Endodermal cell (in vitro differentiated cells): ENCODE results near the gene AIF1. TPM values are rescaled to one million over a fixed set of nuclear protein-coding genes. Genes with fewer than 3 reads are reported as not detected.

Experiments used
- DNase-seq: peaks from one replicate; pipeline ENCODE4 v3.0.0-alpha.2; 2017
- H3K27ac ChIP-seq: 2 replicates; pipeline ENCODE4 v1.5.1; 2013; ENCODE audit warnings: mild to moderate bottlenecking, low read depth, low read length, moderate library complexity
- H3K27me3 ChIP-seq: 2 replicates; pipeline ENCODE4 v1.6.1; 2013; ENCODE audit warnings: mild to moderate bottlenecking, low read length, moderate library complexity; ENCODE audit not compliant: insufficient read depth, control insufficient read depth, poor library complexity, severe bottlenecking
- H3K36me3 ChIP-seq: 2 replicates; pipeline ENCODE4 v1.7.0; 2013; ENCODE audit warnings: mild to moderate bottlenecking, low read length, moderate library complexity; ENCODE audit not compliant: control insufficient read depth, insufficient read depth
- H3K4me1 ChIP-seq: one replicate; pipeline ENCODE4 v1.7.0; 2013; ENCODE audit warnings: low read length; ENCODE audit not compliant: control insufficient read depth, insufficient read depth
- H3K4me3 ChIP-seq: 2 replicates; pipeline ENCODE4 v1.5.1; 2013; ENCODE audit warnings: mild to moderate bottlenecking, low read length, moderate library complexity
- H3K9ac ChIP-seq: 2 replicates; pipeline ENCODE4 v1.6.1; 2013; ENCODE audit warnings: mild to moderate bottlenecking, low read length, moderate library complexity; ENCODE audit not compliant: poor library complexity, severe bottlenecking; ENCODE audit errors: extremely low read depth
- H3K9me3 ChIP-seq: 2 replicates; pipeline ENCODE4 v1.6.1; 2013; ENCODE audit warnings: mild to moderate bottlenecking, low read length, moderate library complexity; ENCODE audit not compliant: control insufficient read depth
- H3K27ac Mint-ChIP-seq: 2 replicates; pipeline ENCODE4 v1.8.0; 2020; ENCODE audit warnings: mixed read lengths
- H3K27me3 Mint-ChIP-seq: 2 replicates; pipeline ENCODE4 v1.8.0; 2021; ENCODE audit warnings: mild to moderate bottlenecking, mixed read lengths; ENCODE audit not compliant: insufficient read depth
- H3K36me3 Mint-ChIP-seq: 2 replicates; pipeline ENCODE4 v1.8.0; 2020; ENCODE audit warnings: low read depth, mixed read lengths
- H3K4me1 Mint-ChIP-seq: 2 replicates; pipeline ENCODE4 v1.8.0; 2020; ENCODE audit warnings: mixed read lengths
- H3K4me3 Mint-ChIP-seq: 2 replicates; pipeline ENCODE4 v1.8.0; 2020; ENCODE audit warnings: mild to moderate bottlenecking, moderate library complexity, mixed read lengths
- H3K9me3 Mint-ChIP-seq: 2 replicates; pipeline ENCODE4 v1.8.0; 2020; ENCODE audit warnings: mild to moderate bottlenecking, mixed read lengths
- CTCF ChIP-seq: fragments of 200-600 bp; sonication (generic); conservative IDR thresholded peaks from 2 replicates; pipeline ENCODE4 v1.5.0; 2021; ENCODE audit warnings: antibody characterized with exemption, mild to moderate bottlenecking
- WGBS, 2 experiments: methylation state at CpG; one replicate each; pipeline versions ENCODE4 v1.1.5 to v1.1.7; 2013; ENCODE audit warnings: missing lambda C conversion rate in 2 of 2, mixed read lengths in 1 of 2; ENCODE audit not compliant: insufficient coverage in 1 of 2, insufficient read length in 1 of 2; 5-methylcytosine and 5-hydroxymethylcytosine counted together
- total RNA-seq, 2 donors: library from RNA; stranded (reverse); fragmentation: NEBNext Ultra II Directional in 1 of 2; extraction: Animal tissue kit (Norgen Biotek cat#: 25700) in 1 of 2; gene quantifications; 2 replicates in 1 of 2; 3 replicates in 1 of 2; pipeline ENCODE4 v1.2.1, GENCODE V29; 2021

The AIF1 gene
- total RNA-seq, 2 donors from 2014 or later = 0.70 to 1.7 TPM

DNA sequence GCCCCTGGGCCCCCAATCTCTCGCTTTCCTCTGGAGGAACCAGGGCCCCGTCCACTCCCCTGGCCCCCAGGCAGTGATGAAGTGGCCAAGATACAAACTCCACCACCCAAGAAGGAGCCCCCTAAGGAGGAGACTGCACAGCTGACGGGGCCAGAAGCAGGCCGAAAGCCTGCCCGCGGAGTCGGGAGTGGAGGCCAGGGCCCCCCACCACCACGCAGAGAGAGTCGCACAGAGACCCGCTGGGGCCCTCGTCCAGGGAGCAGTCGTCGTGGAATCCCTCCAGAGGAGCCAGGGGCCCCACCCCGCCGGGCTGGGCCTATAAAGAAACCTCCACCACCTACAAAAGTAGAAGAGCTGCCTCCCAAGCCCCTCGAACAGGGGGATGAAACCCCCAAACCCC, 16.2 kb downstream of the AIF1 start:
- H3K4me3 ChIP-seq = no peak overlapping the region
- Mint-ChIP-seq H3K4me1 (no peaks in the 10 kb centered on the region), H3K36me3 (peaks cover 91% of the 10 kb centered on the region), H3K27me3 (no peaks in the 10 kb centered on the region), H3K27ac (peak overlapping the region; percentile 44), H3K4me3 (no peak overlapping the region), H3K9me3 (no peaks in the 10 kb centered on the region)
- WGBS, 2 experiments = 94 to 96% methylated on average over 9 to 16 of the region's 16 CpGs
- peaks cover 95% of the 10 kb centered on the region for H3K36me3 ChIP-seq
- H3K9me3 ChIP-seq = no peaks in the 10 kb centered on the region
- no peak overlapping the region for H3K27ac ChIP-seq
- DNase-seq = no peak
- H3K27me3 ChIP-seq = no peaks in the 10 kb centered on the region
- H3K4me1 ChIP-seq = no peaks in the 10 kb centered on the region
- no peak overlapping the region for H3K9ac ChIP-seq
- TF ChIP-seq CTCF = no peak

DNA sequence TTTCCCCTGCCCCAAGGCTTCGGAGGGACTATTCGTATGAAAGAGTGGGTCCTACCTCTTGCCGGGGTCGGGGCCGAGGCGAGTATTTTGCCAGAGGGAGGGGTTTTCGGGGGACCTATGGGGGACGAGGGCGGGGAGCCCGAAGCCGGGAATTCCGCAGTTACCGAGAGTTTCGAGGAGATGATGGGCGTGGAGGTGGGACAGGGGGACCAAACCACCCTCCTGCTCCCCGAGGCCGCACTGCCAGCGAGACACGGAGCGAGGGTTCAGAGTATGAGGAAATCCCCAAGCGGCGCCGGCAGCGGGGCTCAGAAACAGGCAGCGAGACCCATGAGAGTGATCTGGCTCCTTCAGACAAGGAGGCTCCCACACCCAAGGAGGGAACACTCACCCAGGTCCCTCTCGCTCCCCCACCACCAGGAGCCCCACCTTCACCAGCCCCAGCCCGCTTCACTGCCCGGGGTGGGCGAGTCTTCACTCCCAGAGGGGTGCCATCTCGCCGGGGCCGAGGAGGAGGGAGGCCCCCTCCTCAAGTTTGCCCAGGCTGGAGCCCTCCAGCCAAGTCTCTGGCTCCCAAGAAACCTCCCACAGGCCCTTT, 16.7 kb downstream of the AIF1 start:
- Histone ChIP-seq H3K27me3 (no peaks in the 10 kb centered on the region), H3K27ac (peak overlapping the region; percentile 24), H3K4me3 (no peak overlapping the region), H3K36me3 (peaks cover 95% of the 10 kb centered on the region), H3K4me1 (no peaks in the 10 kb centered on the region), H3K9me3 (no peaks in the 10 kb centered on the region), H3K9ac (no peak overlapping the region)
- Mint-ChIP-seq H3K36me3 (peaks cover 91% of the 10 kb centered on the region), H3K9me3 (no peaks in the 10 kb centered on the region), H3K4me3 (no peak overlapping the region), H3K27ac (no peak overlapping the region), H3K27me3 (no peaks in the 10 kb centered on the region), H3K4me1 (no peaks in the 10 kb centered on the region)
- TF ChIP-seq CTCF = no peak
- no peak for DNase-seq
- 96 to 98% methylated on average over 24 to 32 of the region's 32 CpGs for WGBS, 2 experiments

- Mint-ChIP-seq H3K4me3 (no peak overlapping the region), H3K27me3 (no peaks in the 10 kb centered on the region), H3K9me3 (no peaks in the 10 kb centered on the region), H3K36me3 (peaks cover 92% of the 10 kb centered on the region), H3K4me1 (no peaks in the 10 kb centered on the region), H3K27ac (peak overlapping the region; percentile 44)
- H3K27ac ChIP-seq = peak overlapping the region; percentile 24
- 93 to 96% methylated on average over 15 to 26 of the region's 26 CpGs for WGBS, 2 experiments
- no peak for DNase-seq
- H3K4me3 ChIP-seq = no peak overlapping the region
- no peaks in the 10 kb centered on the region for H3K4me1 ChIP-seq
- TF ChIP-seq CTCF = no peak
- H3K9ac ChIP-seq = no peak overlapping the region
- no peaks in the 10 kb centered on the region for H3K9me3 ChIP-seq
- H3K36me3 ChIP-seq = peaks cover 95% of the 10 kb centered on the region
- H3K27me3 ChIP-seq = no peaks in the 10 kb centered on the region
Observed at GRCh38 chr6:31632279-31632946, 17.4 kb downstream of the AIF1 start.
